IPS DF 6.9 (cell line): Measurements from ENCODE around the gene EPAS1.
"Not testable (repeated sequence)": the region's sequence is repeated elsewhere in the genome, so short reads cannot be mapped to it uniquely, and the experiment has no call there.

Experiments
- DNase-seq: peaks from one replicate; pipeline ENCODE4 v3.0.0-alpha.2; 2013; ENCODE audit warnings: low read depth, low spot score
- H3K27ac ChIP-seq: one replicate; pipeline ENCODE4 v1.5.1; 2013; ENCODE audit warnings: low read length, control low read depth
- H3K27me3 ChIP-seq: 2 replicates; pipeline ENCODE4 v1.6.1; 2013; ENCODE audit warnings: mild to moderate bottlenecking, low read length; ENCODE audit not compliant: control insufficient read depth, insufficient read depth
- H3K36me3 ChIP-seq: 2 replicates; pipeline ENCODE4 v1.6.1; 2013; ENCODE audit warnings: low read length; ENCODE audit not compliant: control insufficient read depth, insufficient read depth
- H3K4me1 ChIP-seq: 2 replicates; pipeline ENCODE4 v1.6.1; 2013; ENCODE audit warnings: low read length; ENCODE audit not compliant: control insufficient read depth, insufficient read depth
- H3K4me3 ChIP-seq: 2 replicates; pipeline ENCODE4 v1.5.1; 2013; ENCODE audit warnings: mild to moderate bottlenecking, low read length
- H3K9me3 ChIP-seq: 2 replicates; pipeline ENCODE4 v1.6.1; 2013; ENCODE audit warnings: low read length, inconsistent platforms; ENCODE audit not compliant: control insufficient read depth, insufficient read depth
- WGBS: extraction: QIAGEN DNeasy Blood & Tissue Kit; methylation state at CpG from one replicate; pipeline ENCODE4 v1.1.7; 2013; ENCODE audit warnings: mixed read lengths, missing lambda C conversion rate; ENCODE audit not compliant: insufficient read length, insufficient coverage; 5-methylcytosine and 5-hydroxymethylcytosine counted together

EPAS1 gene

GRCh38 chr2:46389417-46389916, 92.3 kb downstream of the EPAS1 start:
- Histone ChIP-seq H3K27me3 (no peaks in the 10 kb centered on the region), H3K4me3 (no peak overlapping the region), H3K4me1 (no peaks in the 10 kb centered on the region), H3K27ac (no peak overlapping the region), H3K9me3 (no peaks in the 10 kb centered on the region), H3K36me3 (no peaks in the 10 kb centered on the region)
- no CpG with 5 or more reads among the region's 13 CpGs for WGBS
- no peak for DNase-seq

- DNase-seq: no peak
- Histone ChIP-seq H3K27me3 (no peaks in the 10 kb centered on the region), H3K27ac (no peak overlapping the region), H3K36me3 (no peaks in the 10 kb centered on the region), H3K4me1 (no peaks in the 10 kb centered on the region), H3K4me3 (no peak overlapping the region), H3K9me3 (no peaks in the 10 kb centered on the region)
- WGBS: no CpG with 5 or more reads among the region's 3 CpGs
Measured at GRCh38 chr2:46390036-46390435, 92.8 kb downstream of the EPAS1 start.

GRCh38 chr2:46390901-46391395, 93.7 kb downstream of the EPAS1 start:
- Histone ChIP-seq H3K27ac (no peak overlapping the region), H3K27me3 (no peaks in the 10 kb centered on the region), H3K4me3 (no peak overlapping the region), H3K9me3 (no peaks in the 10 kb centered on the region), H3K36me3 (no peaks in the 10 kb centered on the region), H3K4me1 (no peaks in the 10 kb centered on the region)
- 100% methylated on average over 2 of the region's 7 CpGs for WGBS
- no peak for DNase-seq

GRCh38 chr2:46392561-46393346, 95.5 kb downstream of the EPAS1 start:
- no peaks in the 10 kb centered on the region for H3K27me3 ChIP-seq
- H3K27ac ChIP-seq: no peak overlapping the region
- no peaks in the 10 kb centered on the region for H3K36me3 ChIP-seq
- WGBS: no CpG with 5 or more reads among the region's 12 CpGs
- DNase-seq: no peak
- H3K4me1 ChIP-seq: no peaks in the 10 kb centered on the region
- H3K4me3 ChIP-seq: no peak overlapping the region
- no peaks in the 10 kb centered on the region for H3K9me3 ChIP-seq

GRCh38 chr2:46393347-46393820, 96.2 kb downstream of the EPAS1 start:
- Histone ChIP-seq H3K27ac (no peak overlapping the region), H3K4me1 (no peaks in the 10 kb centered on the region), H3K36me3 (no peaks in the 10 kb centered on the region), H3K27me3 (no peaks in the 10 kb centered on the region), H3K9me3 (no peaks in the 10 kb centered on the region), H3K4me3 (no peak overlapping the region)
- WGBS: no CpG with 5 or more reads among the region's 12 CpGs
- DNase-seq: no peak

GRCh38 chr2:46393865-46394264, 96.7 kb downstream of the EPAS1 start:
- Histone ChIP-seq H3K27ac (no peak overlapping the region), H3K27me3 (no peaks in the 10 kb centered on the region), H3K36me3 (no peaks in the 10 kb centered on the region), H3K9me3 (no peaks in the 10 kb centered on the region), H3K4me1 (no peaks in the 10 kb centered on the region), H3K4me3 (no peak overlapping the region)
- WGBS: no CpG with 5 or more reads among the region's 3 CpGs
- DNase-seq: no peak

- DNase-seq: no peak
- Histone ChIP-seq H3K4me3 (no peak overlapping the region), H3K4me1 (no peaks in the 10 kb centered on the region), H3K36me3 (no peaks in the 10 kb centered on the region), H3K9me3 (no peaks in the 10 kb centered on the region), H3K27ac (no peak overlapping the region), H3K27me3 (no peaks in the 10 kb centered on the region)
- no CpG with 5 or more reads among the region's 9 CpGs for WGBS
Measured at GRCh38 chr2:46394649-46395510, 97.7 kb downstream of the EPAS1 start.

GRCh38 chr2:46395730-46396129, 98.5 kb downstream of the EPAS1 start:
- H3K36me3 ChIP-seq, H3K9me3 ChIP-seq, H3K4me1 ChIP-seq, DNase-seq, H3K27me3 ChIP-seq, H3K4me3 ChIP-seq, H3K27ac ChIP-seq: not testable (repeated sequence)
- WGBS: no CpG with 5 or more reads among the region's 1 CpG

- Histone ChIP-seq H3K9me3 (no peaks in the 10 kb centered on the region), H3K36me3 (no peaks in the 10 kb centered on the region), H3K27me3 (no peaks in the 10 kb centered on the region), H3K27ac (no peak overlapping the region), H3K4me1 (no peaks in the 10 kb centered on the region), H3K4me3 (no peak overlapping the region)
- no peak for DNase-seq
- WGBS: no CpG with 5 or more reads among the region's 1 CpG
Measured at GRCh38 chr2:46400016-46400415, 102.8 kb downstream of the EPAS1 start.

- Histone ChIP-seq H3K36me3 (no peaks in the 10 kb centered on the region), H3K9me3 (no peaks in the 10 kb centered on the region), H3K4me3 (no peak overlapping the region), H3K27me3 (no peaks in the 10 kb centered on the region; the same call in 1 of the 2 replicates), H3K4me1 (no peaks in the 10 kb centered on the region; the same call in 1 of the 2 replicates), H3K27ac (no peak overlapping the region)
- WGBS: no CpG with 5 or more reads among the region's 6 CpGs
- no peak for DNase-seq
Measured at GRCh38 chr2:46402874-46403273, 105.7 kb downstream of the EPAS1 start.
